ENCODE data around the gene ACER3. TPM values are rescaled to one million over a fixed set of nuclear protein-coding genes. Genes with fewer than 3 reads are reported as not detected.
"Not testable (repeated sequence)": the region's sequence is repeated elsewhere in the genome, so short reads cannot be mapped to it uniquely, and the experiment has no call there.

The ACER3 gene
- total RNA-seq, 1 donor from 2014 or later: 14.7 TPM

DNA sequence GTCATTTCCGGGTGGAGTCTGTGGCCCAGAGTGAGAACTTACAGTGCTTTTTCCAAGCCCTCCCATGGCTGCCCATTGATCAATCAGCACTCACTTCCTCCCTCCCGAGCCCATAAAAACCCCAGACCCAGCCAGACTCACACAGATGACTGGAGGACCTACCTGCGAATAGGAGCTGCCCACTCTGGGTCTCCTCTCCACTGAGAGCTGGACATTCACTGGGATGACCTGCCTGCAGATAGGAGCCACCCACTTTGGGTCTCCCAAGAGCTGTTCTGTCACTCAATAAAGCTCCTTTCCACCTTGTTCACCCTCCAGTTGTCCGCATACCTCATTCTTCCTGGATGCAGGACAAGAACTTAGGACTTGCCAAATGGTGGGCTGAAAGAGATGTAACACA is 117.5 kb downstream of the ACER3 start:
- DNase-seq (ENCODE audit: low spot score in 2 of 2): no peak
- FAIRE-seq: no peak

- DNase-seq (ENCODE audit: low spot score in 2 of 2) (no peak), FAIRE-seq (no peak)
Measured at GRCh38 chr11:76978818-76979217, 118.1 kb downstream of the ACER3 start.

DNA sequence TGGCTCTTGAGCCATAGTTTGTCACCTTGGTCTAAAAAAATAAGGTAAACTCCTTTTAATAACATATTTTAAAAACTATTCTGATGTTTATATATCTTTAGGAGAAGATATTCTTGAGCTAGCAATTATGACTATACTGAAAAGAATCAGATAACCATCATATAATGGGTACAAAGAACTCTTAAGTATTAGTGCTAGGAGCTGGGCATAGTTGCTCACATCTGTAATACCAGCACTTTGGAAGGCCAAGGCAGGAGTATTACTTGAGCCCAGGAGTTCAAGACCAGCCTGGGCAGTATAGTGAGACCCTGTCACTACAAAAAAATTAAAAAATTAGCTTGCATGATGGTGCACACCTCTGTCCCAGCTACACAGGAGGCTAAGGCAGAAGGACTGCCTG is 119.5 kb downstream of the ACER3 start:
- DNase-seq (ENCODE audit: low spot score in 2 of 2): no peak
- FAIRE-seq: no peak

DNA sequence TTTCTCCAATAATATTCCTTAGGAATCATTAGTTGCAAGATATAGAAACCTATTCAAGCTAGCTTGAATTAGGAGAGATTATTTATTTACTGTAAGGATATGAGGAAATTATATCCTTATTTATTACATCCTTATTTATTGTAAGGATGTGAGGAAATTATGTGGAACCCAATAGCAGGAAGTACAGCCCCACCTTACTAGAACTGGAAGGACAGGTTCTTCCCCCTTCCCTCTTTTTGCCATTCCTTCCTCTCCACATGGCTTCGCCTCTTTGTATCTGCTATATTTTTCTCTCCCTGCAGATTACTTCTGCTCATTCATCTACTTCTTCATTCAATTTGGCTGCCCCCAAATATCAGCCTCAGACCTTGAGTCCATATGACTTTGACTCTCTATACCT is 124.0 kb downstream of the ACER3 start:
- DNase-seq (ENCODE audit: low spot score in 2 of 2) (no peak), FAIRE-seq (no peak)

GRCh38 chr11:76987203-76987602 is 126.5 kb downstream of the ACER3 start:
- FAIRE-seq: no peak
- DNase-seq (ENCODE audit: low spot score in 2 of 2): no peak

- FAIRE-seq (no peak), DNase-seq (ENCODE audit: low spot score in 2 of 2) (no peak)
Measured at GRCh38 chr11:76990628-76991027, 129.9 kb downstream of the ACER3 start.

GRCh38 chr11:76995081-76995576 is 134.4 kb downstream of the ACER3 start:
- DNase-seq (ENCODE audit: low spot score in 2 of 2) (no peak), FAIRE-seq (peak; percentile 10)

DNA sequence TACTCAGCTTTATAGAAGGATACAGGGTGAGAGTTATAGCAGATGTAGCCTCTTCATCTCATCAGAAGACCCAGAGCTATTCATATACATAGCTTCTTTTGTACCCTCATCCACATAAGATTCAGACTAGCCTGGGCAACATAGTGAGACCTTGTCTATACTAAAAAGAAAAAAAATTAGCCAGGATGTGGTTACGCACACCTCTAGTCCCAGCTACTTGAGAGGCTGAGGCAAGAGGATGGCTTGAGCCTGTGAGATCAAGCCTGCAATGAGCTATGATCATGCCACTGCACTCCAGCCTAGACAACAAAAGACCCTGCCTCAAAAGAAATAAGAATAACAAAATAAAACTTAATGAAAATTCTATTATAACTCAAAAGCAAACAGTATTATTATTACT is 136.8 kb downstream of the ACER3 start:
- FAIRE-seq: no peak
- DNase-seq (ENCODE audit: low spot score in 2 of 2): no peak

DNA sequence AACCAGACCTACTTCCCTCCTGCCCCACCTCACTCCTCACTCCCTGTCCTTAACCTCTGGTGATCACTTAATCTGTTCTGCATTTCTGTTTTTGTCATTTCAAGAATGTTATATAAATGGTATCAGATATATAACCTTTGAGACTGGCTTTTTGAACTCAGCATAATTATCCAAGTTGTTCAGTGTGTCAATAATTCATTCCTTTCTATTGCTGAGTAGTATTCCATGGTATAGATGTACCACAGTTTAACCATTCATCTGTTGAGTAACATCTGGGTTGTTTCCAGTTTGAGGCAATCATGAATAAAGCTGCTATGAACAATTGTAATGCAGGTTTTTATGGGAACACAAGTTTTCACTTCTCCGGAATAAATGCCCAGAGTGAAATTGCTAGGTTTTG is 138.9 kb downstream of the ACER3 start:
- DNase-seq (ENCODE audit: low spot score in 2 of 2): no peak
- FAIRE-seq: no peak

GRCh38 chr11:77001613-77002012 is 140.9 kb downstream of the ACER3 start:
- FAIRE-seq (no peak), DNase-seq (ENCODE audit: low spot score in 2 of 2) (no peak)

DNA sequence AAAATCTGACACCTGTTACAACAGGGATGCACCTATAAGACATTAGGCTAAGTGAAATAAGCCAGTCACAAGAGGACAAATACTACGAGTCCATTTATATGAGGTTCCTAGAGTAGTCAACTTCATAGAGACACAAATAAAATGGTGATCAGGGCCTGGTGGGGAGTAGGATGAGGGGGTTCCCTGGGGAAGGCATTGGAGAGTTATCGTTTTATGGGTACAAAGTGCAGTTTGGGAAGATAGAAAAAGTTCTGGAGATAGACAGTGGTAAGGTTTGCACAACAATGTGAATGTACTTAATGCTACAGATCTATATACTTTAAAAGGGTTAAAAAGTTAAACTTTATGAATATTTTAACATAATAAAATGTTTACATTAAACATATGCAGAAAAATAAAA is 142.1 kb downstream of the ACER3 start:
- FAIRE-seq (no peak), DNase-seq (ENCODE audit: low spot score in 2 of 2) (no peak)

DNA sequence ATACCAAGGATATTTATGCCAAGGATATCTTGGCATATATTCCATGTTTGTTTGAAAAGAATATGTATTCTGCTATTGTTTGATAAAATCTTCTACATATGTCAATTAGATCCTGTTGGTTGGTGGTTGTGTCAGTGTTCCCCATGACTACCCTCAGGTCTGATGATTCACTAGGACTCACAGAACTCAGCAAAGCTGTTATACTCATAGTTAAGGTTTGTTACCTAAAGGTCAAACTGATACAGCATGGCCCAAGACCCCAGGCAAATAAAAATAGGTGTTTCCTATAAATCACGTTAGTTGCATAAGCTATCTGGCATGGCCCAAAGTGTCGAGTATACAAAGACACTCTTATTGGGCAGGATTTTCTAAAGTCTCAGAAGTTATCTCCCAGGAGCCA is 143.2 kb downstream of the ACER3 start:
- FAIRE-seq (no peak), DNase-seq (ENCODE audit: low spot score in 2 of 2) (no peak)

DNA sequence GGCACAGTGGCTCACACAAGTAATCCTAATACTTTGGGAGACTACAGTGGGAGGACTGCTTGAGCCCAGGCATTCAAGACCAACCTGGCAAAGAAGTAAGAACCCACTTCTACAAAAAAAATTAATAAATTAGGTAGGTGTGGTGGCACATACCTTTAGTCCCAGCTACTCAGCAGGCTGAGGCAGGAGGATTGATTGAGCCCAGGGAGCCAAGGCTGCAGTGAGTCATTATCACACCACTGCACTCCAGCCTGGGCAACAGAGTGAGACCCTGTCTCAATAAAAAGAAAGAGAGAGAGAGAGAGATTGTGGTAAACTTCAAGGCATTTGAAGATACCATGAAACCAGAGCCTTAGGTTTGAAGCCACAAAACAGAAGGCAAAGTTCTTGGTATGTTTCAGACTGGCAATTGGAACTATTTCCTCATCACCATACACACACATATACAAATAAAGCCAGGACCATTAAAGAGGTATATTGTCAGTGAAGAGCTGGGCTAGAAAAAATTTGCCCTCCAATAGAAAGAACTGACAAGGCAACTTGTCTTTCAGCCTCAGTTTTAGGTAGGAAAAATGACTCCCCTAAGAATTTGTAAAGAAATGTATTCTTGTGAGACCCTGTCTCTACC is 148.9 kb downstream of the ACER3 start:
- no peak for DNase-seq (ENCODE audit: low spot score in 2 of 2)
- no peak for FAIRE-seq

DNA sequence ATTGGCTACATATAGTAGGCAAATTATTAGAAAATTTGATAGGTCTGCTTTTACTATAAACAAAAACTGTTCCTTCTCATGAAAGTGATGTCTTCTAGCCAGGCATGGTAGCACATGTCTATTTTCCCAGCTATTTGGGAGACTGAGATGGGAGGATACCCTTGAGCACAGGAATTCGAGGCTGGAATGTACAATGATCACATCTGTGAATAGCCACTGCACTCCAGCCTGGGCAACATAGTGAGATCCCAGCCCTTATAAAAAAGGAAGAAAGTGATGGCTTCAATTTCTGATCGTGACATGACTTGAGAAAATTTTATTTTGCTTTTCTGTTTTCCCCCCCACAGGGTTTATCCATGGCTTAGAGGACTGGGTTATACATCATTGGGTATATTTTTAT is 154.0 kb downstream of the ACER3 start:
- DNase-seq (ENCODE audit: low spot score in 2 of 2): no peak
- FAIRE-seq: no peak

DNA sequence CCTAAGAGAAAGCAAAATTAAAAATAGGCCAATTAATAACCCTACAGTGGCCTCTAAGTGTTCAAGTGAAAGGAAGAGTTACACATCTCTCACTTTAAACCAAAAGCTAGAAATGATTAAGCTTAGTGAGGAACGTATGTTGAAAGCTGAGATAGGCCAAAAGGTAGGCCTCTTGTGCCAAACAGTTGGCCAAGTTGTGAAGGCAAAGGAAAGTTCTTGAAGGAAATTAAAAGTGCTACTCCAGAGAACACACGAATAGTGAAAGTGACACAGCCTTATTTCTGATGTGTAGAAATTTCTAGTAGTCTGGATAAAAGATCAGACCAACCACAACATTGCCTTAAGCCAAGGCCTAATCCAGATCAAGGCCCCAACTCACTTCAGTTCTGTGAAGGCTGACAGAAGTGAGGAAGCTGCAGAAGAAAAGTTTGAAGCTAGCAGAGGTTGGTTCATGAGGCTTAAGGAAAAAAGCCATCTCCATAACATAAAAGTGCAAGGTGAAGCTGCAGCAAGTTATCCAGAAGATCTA is 157.7 kb downstream of the ACER3 start:
- not testable (repeated sequence) for FAIRE-seq; DNase-seq (ENCODE audit: low spot score in 2 of 2)

DNA sequence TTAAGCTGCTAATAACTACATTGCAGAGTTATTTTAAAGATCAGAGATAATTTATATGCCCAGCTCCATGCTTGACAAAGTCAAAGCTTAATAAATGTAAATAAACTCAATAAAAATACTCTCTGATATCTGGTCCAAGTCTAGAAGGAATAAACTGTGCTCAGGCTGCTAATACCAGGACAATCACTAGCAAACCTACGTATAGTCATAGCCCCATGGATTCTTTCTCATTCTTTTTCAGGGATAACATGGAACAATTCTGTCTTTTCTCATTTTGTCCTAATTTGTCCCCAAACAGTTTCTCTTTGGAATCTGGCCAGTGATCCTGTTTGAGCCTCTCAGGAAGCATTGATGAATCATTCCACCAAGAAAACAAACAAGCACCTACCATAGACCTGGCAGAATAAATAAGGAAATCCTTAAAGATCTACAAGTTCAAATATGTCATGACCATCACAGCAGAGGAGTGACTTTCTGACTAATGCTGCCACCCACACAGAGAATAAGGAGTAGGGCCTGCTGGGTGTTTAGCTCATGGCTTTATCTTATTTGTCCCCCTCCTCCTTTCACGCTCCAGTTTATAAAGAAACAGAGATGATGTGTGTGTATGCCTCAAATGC is 159.4 kb downstream of the ACER3 start:
- no peak for DNase-seq (ENCODE audit: low spot score in 2 of 2)
- FAIRE-seq: no peak

- FAIRE-seq: no peak
- no peak for DNase-seq (ENCODE audit: low spot score in 2 of 2)
Measured at GRCh38 chr11:77020734-77021133, 160.0 kb downstream of the ACER3 start.

GRCh38 chr11:77024745-77025144 is 164.0 kb downstream of the ACER3 start:
- FAIRE-seq (no peak), DNase-seq (ENCODE audit: low spot score in 2 of 2) (no peak)

GRCh38 chr11:77026221-77026620 is 165.5 kb downstream of the ACER3 start:
- DNase-seq (ENCODE audit: low spot score in 2 of 2): no peak
- no peak for FAIRE-seq

DNA sequence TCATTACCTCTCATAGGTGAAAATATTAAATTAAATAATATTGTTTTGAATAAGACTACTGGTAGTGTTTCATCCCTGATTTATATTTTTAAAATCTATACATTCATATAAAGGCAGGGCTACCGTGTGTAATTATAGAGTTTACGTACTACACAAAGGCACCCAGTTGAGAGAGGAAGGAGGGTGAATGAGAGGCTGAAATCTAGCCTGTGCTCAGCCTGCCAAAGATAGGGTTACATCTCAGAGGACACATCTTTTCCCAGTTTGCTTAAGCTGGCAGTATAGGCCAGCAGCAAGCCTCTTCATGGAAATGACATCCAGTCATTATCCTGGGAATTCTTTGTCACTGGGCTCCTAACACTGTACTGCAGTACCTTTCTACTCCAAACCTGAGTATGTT is 166.0 kb downstream of the ACER3 start:
- FAIRE-seq: no peak
- DNase-seq (ENCODE audit: low spot score in 2 of 2): no peak

DNA sequence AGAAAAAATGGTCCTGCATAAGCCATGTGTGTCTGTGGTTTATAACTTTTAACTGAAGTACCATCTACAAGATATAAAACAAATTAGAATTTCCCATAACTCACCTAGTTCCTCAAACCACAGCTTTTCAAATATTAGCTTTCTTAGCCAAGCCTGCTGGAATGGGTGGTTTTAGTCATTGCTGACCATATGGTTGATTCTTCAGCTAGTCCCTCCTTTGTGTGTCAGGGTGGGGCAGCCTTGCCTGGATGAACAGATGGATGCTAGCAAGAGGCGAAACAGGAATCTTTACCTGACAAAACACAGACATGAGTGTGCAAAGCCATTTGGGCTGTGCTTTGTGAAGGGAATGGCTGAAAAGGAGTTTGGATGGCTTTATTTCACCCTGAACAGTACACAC is 166.6 kb downstream of the ACER3 start:
- no peak for DNase-seq (ENCODE audit: low spot score in 2 of 2)
- no peak for FAIRE-seq

- no peak for DNase-seq (ENCODE audit: low spot score in 2 of 2)
- FAIRE-seq: no peak
Measured at GRCh38 chr11:77029829-77030228, 169.1 kb downstream of the ACER3 start.

Data from frontal cortex (tissue), 4 donors.